ENCODE data around the gene NFASC. TPM values are rescaled to one million over a fixed set of nuclear protein-coding genes. Genes with fewer than 3 reads are reported as not detected.

Gene NFASC
- total RNA-seq, 2 donors from 2014 or later, result 4.4 to 7.6 TPM

DNA sequence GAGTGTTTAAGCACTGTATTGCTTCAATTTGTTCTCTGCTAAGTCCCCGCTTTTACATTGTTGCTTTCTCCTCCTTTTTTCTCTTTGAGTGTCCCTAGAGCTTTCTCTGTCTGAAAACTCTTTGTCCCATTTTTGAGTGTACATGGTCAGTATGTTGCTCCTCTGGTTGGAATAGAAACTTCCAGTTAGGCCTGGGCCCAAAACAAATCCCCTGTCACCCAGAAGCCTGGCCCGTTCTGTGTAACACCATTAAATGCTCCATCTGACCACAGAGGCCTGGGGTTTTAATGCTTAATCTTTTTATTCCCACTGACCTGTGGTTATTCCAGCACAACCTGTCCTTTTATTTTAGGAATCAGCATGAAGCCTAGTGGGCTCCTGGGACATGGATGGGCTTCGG lies 28.3 kb upstream of the NFASC start:
- TF ChIP-seq POLR2A (IDR thresholded peaks at IDR 0.05), result no peak
- TF ChIP-seq, protein P1, sequence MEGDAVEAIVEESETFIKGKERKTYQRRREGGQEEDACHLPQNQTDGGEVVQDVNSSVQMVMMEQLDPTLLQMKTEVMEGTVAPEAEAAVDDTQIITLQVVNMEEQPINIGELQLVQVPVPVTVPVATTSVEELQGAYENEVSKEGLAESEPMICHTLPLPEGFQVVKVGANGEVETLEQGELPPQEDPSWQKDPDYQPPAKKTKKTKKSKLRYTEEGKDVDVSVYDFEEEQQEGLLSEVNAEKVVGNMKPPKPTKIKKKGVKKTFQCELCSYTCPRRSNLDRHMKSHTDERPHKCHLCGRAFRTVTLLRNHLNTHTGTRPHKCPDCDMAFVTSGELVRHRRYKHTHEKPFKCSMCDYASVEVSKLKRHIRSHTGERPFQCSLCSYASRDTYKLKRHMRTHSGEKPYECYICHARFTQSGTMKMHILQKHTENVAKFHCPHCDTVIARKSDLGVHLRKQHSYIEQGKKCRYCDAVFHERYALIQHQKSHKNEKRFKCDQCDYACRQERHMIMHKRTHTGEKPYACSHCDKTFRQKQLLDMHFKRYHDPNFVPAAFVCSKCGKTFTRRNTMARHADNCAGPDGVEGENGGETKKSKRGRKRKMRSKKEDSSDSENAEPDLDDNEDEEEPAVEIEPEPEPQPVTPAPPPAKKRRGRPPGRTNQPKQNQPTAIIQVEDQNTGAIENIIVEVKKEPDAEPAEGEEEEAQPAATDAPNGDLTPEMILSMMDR (IDR thresholded peaks at IDR 0.05), result no peak
- no peaks in the 10 kb centered on the region for H3K4me1 ChIP-seq
- no peaks in the 10 kb centered on the region for H3K9me3 ChIP-seq
- no peak overlapping the region for H3K27ac ChIP-seq
- H3K27me3 ChIP-seq, result no peaks in the 10 kb centered on the region
- ATAC-seq (no peak), DNase-seq (no peak)
- no peaks in the 10 kb centered on the region for H3K36me3 ChIP-seq (replicated peaks in 1 of 2; ENCODE audit: insufficient read depth in 1 of 2, low read depth in 2 of 2)
- WGBS, 2 donors, result 80 to 86% methylated on average over 3 of the region's 3 CpGs
- intact Hi-C loops (cut with DNase I), result no loop called here
- H3K4me3 ChIP-seq, result no peak overlapping the region

DNA sequence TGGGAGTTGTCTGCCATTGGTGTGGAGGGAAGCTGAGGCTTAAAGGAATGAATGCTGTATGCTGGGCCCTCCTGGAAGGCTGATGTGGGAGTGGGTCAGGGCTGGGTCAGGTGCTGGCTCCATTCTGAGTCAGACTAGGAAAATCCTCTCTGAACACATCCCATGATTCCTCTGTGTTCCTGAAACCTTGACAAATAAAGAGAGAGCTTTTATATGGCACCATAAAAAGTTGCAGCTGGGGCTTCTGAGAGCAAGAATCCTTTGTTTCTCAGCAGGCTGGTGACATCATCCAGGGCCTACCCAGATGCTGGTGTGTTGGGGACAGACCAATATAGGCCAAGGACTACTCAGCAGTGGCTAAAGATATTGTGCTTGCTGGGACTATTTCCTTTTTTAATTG lies 27.8 kb upstream of the NFASC start:
- no peak for TF ChIP-seq POLR2A (IDR thresholded peaks at IDR 0.05)
- TF ChIP-seq, protein P1 (IDR thresholded peaks at IDR 0.05), result no peak
- H3K4me1 ChIP-seq, result no peaks in the 10 kb centered on the region
- H3K27ac ChIP-seq, result no peak overlapping the region

DNA sequence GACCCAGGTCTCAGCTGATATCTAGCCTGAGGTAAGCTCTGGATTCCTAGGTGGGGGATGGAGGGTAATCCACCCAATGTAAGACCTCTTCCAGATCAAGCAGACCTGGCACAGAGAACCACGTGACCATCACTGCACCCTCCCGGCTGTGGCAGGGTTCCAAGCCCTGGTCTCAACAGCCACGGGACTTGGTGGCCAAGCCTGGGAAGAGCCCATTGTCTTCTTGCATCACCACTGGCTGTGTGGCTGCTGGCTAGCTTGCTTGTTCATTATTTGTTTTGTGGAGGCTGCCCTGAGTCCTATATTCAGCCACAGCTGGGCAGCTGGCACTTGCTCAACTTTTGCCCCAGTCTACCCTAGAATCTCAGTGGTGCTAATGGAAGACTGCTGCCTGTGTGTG lies 24.1 kb upstream of the NFASC start:
- TF ChIP-seq POLR2A (IDR thresholded peaks at IDR 0.05), result no peak
- TF ChIP-seq, protein P1 (IDR thresholded peaks at IDR 0.05), result no peak
- DNase-seq (peak in 2 of 4 donors; percentile 15 to 21), ATAC-seq (no peak)
- Histone ChIP-seq H3K4me3 (no peak overlapping the region), H3K36me3 (replicated peaks in 1 of 2; ENCODE audit: insufficient read depth in 1 of 2, low read depth in 2 of 2) (no peaks in the 10 kb centered on the region), H3K27me3 (no peaks in the 10 kb centered on the region), H3K4me1 (peaks cover 4% of the 10 kb centered on the region), H3K27ac (no peak overlapping the region), H3K9me3 (no peaks in the 10 kb centered on the region)
- 59 to 79% methylated on average over 3 of the region's 3 CpGs for WGBS, 2 donors
- intact Hi-C loops (cut with DNase I), result no loop called here

More for the DNA sequence above, 27.8 kb upstream of the NFASC start:
- Histone ChIP-seq H3K4me3 (no peak overlapping the region), H3K27me3 (no peaks in the 10 kb centered on the region), H3K9me3 (no peaks in the 10 kb centered on the region), H3K36me3 (replicated peaks in 1 of 2; ENCODE audit: insufficient read depth in 1 of 2, low read depth in 2 of 2) (no peaks in the 10 kb centered on the region)
- intact Hi-C loops (cut with DNase I), result no loop called here
- DNase-seq (no peak), ATAC-seq (no peak)

DNA sequence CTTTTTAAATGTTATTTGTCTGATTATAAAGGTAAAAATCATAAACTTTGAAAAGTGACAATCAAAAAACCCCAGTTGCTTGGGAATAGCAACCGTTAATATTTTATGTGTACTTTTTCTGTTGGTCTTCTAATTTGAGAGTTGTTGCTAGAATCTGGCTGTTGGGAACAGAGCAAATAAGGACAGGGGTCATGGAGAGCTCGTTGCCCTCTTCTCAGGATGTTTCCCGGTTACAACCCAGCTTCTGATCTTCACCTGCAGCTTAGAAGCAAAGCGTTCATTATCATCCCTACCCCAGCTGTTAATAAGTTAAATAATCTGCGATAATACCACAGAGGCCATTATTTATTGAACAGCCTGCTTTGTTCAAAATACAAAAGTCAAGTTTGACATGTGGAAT lies 22.1 kb upstream of the NFASC start:
- Histone ChIP-seq H3K4me3 (no peak overlapping the region), H3K27me3 (no peaks in the 10 kb centered on the region), H3K27ac (no peak overlapping the region), H3K36me3 (replicated peaks in 1 of 2; ENCODE audit: insufficient read depth in 1 of 2, low read depth in 2 of 2) (no peaks in the 10 kb centered on the region), H3K4me1 (peaks cover 4% of the 10 kb centered on the region), H3K9me3 (no peaks in the 10 kb centered on the region)
- DNase-seq, result no peak
- intact Hi-C loops (cut with DNase I), result no loop called here
- TF ChIP-seq POLR2A (IDR thresholded peaks at IDR 0.05), result no peak
- TF ChIP-seq, protein P1 (IDR thresholded peaks at IDR 0.05), result no peak
- WGBS, 2 donors, result 42 to 48% methylated on average over 5 of the region's 5 CpGs
- ATAC-seq, result no peak

DNA sequence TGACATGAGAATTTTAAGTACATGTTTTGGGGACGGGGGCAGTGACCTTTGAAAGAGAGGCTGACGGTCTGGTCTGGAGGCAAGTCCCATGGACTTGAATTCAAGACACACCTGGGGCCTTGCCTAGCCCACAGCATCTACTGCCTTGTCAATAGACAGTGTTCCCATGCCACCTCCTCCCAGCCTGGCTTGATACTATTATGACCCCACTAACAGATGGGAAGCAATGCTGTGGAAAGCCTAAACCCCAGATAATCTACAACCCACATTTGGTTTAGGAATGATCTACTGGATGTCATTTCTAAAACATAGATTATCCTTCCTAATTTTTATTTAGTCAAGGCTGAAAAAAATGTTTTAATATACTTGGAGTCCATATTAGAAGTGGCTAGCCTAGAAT lies 17.8 kb upstream of the NFASC start:
- Histone ChIP-seq H3K4me1 (peaks cover 4% of the 10 kb centered on the region), H3K36me3 (replicated peaks in 1 of 2; ENCODE audit: insufficient read depth in 1 of 2, low read depth in 2 of 2) (no peaks in the 10 kb centered on the region), H3K4me3 (no peak overlapping the region), H3K27me3 (no peaks in the 10 kb centered on the region), H3K9me3 (no peaks in the 10 kb centered on the region), H3K27ac (no peak overlapping the region)
- intact Hi-C loops (cut with DNase I), result no loop called here
- 91 to 100% methylated on average over 2 of the region's 2 CpGs for WGBS, 2 donors
- no peak for TF ChIP-seq POLR2A (IDR thresholded peaks at IDR 0.05)
- TF ChIP-seq, protein P1 (IDR thresholded peaks at IDR 0.05), result no peak
- ATAC-seq (no peak), DNase-seq (no peak)
